Measurements from ENCODE around the gene ARMC2. TPM values are rescaled to one million over a fixed set of nuclear protein-coding genes. Genes with fewer than 3 reads are reported as not detected.

Gene ARMC2
- total RNA-seq, 5 donors from 2014 or later (not counting 1 experiment from before 2014, with no cell fraction given) = 6.4 to 10.0 (median 8.1) TPM

GRCh38 chr6:108870357-108870756 lies 22.1 kb downstream of the ARMC2 start:
- Mint-ChIP-seq H3K27me3 (no peaks in the 10 kb centered on the region), H3K36me3 (peaks cover 31% of the 10 kb centered on the region), H3K9me3 (no peaks in the 10 kb centered on the region), H3K4me1 (peaks cover 44 to 59% (median 55%) of the 10 kb centered on the region in 3 donors), H3K4me3 (no peak overlapping the region), H3K27ac (peak overlapping the region in 1 of 2 donors; percentile 59)
- no peak overlapping the region for H3K27ac ChIP-seq (ENCODE audit: low read length)
- whole genome bisulfite sequencing (ENCODE audit: insufficient coverage) = 100% methylated on average over 1 of the region's 2 CpGs
- no peak for ATAC-seq (replicated peaks in 1 of 4)
- POLR2A ChIA-PET = interaction anchor here in 1 of 2 donors (0.6 kb wide), 1 partner anchor 582 kb away, joined by 3 read pairs; no protein-coding TSS in a partner anchor
- CTCF ChIA-PET = no interaction called here
- H3K4me3 ChIP-seq (ENCODE audit: control insufficient read depth in 1 of 2, extremely low read depth in 1 of 2, low read length in 1 of 2) = no peak overlapping the region
- no peaks in the 10 kb centered on the region for H3K27me3 ChIP-seq (replicated peaks in 1 of 2; ENCODE audit: control insufficient read depth in 2 of 2, extremely low read depth in 1 of 2, insufficient read depth in 2 of 2, low read length in 1 of 2)
- no peaks in the 10 kb centered on the region for H3K9me3 ChIP-seq
- H3K36me3 ChIP-seq (ENCODE audit: control insufficient read depth in 2 of 2, extremely low read depth in 1 of 2, insufficient read depth in 1 of 2, low read length in 1 of 2) = peaks cover 0 to 5% of the 10 kb centered on the region in 2 donors
- peaks cover 4 to 50% of the 10 kb centered on the region in 2 experiments for H3K4me1 ChIP-seq (ENCODE audit: control insufficient read depth in 1 of 2, extremely low read depth in 1 of 2, insufficient read depth in 2 of 2, low read length in 2 of 2)
- no peak for DNase-seq

- Mint-ChIP-seq H3K4me1 (peaks cover 41 to 54% (median 49%) of the 10 kb centered on the region in 3 donors), H3K4me3 (no peak overlapping the region), H3K9me3 (no peaks in the 10 kb centered on the region), H3K27me3 (no peaks in the 10 kb centered on the region), H3K36me3 (peaks cover 36% of the 10 kb centered on the region), H3K27ac (peak overlapping the region; percentile 89 to 93)
- CTCF ChIA-PET = interaction anchor here in 1 of 2 donors (0.6 kb wide), 2 partner anchors 10 to 24 kb away, joined by 3 to 7 read pairs; partner anchors contain the start of gene ARMC2
- ATAC-seq (replicated peaks in 1 of 4) (peak; percentile 56 to 85 (median 65)), DNase-seq (peak in 31 of 35 experiments; percentile 10 to 64 (median 30))
- Histone ChIP-seq H3K4me3 (ENCODE audit: control insufficient read depth in 1 of 2, extremely low read depth in 1 of 2, low read length in 1 of 2) (no peak overlapping the region), H3K27ac (ENCODE audit: low read length) (peak overlapping the region; percentile 69), H3K27me3 (replicated peaks in 1 of 2; ENCODE audit: control insufficient read depth in 2 of 2, extremely low read depth in 1 of 2, insufficient read depth in 2 of 2, low read length in 1 of 2) (no peaks in the 10 kb centered on the region), H3K9me3 (no peaks in the 10 kb centered on the region), H3K36me3 (ENCODE audit: control insufficient read depth in 2 of 2, extremely low read depth in 1 of 2, insufficient read depth in 1 of 2, low read length in 1 of 2) (peaks cover 0 to 5% of the 10 kb centered on the region in 2 donors), H3K4me1 (ENCODE audit: control insufficient read depth in 1 of 2, extremely low read depth in 1 of 2, insufficient read depth in 2 of 2, low read length in 2 of 2) (peaks cover 4 to 47% of the 10 kb centered on the region in 2 experiments)
- POLR2A ChIA-PET = interaction anchor here in 1 of 2 donors (0.6 kb wide), 1 partner anchor 15 kb away, joined by 3 read pairs; no protein-coding TSS in a partner anchor
- 40% methylated on average over 1 of the region's 7 CpGs for WGBS (ENCODE audit: insufficient coverage)
Measured at GRCh38 chr6:108872141-108872557, 23.9 kb downstream of the ARMC2 start.

- no peak overlapping the region for H3K4me3 Mint-ChIP-seq
- ChIA-PET CTCF (no interaction called here), POLR2A (no interaction called here)
- H3K4me1 Mint-ChIP-seq = peaks cover 41 to 54% (median 49%) of the 10 kb centered on the region in 3 donors
- DNase-seq (no peak), ATAC-seq (replicated peaks in 1 of 4) (no peak)
- H3K36me3 ChIP-seq (ENCODE audit: control insufficient read depth in 2 of 2, extremely low read depth in 1 of 2, insufficient read depth in 1 of 2, low read length in 1 of 2) = peaks cover 0 to 5% of the 10 kb centered on the region in 2 donors
- H3K4me1 ChIP-seq (ENCODE audit: control insufficient read depth in 1 of 2, extremely low read depth in 1 of 2, insufficient read depth in 2 of 2, low read length in 2 of 2) = peaks cover 4 to 47% of the 10 kb centered on the region in 2 experiments
- H3K36me3 Mint-ChIP-seq = peaks cover 41% of the 10 kb centered on the region
- 100% methylated on average over 2 of the region's 3 CpGs for WGBS (ENCODE audit: insufficient coverage)
- H3K27me3 Mint-ChIP-seq = no peaks in the 10 kb centered on the region
- no peaks in the 10 kb centered on the region for H3K9me3 ChIP-seq
- H3K4me3 ChIP-seq (ENCODE audit: control insufficient read depth in 1 of 2, extremely low read depth in 1 of 2, low read length in 1 of 2) = no peak overlapping the region
- H3K9me3 Mint-ChIP-seq = no peaks in the 10 kb centered on the region
- H3K27me3 ChIP-seq (replicated peaks in 1 of 2; ENCODE audit: control insufficient read depth in 2 of 2, extremely low read depth in 1 of 2, insufficient read depth in 2 of 2, low read length in 1 of 2) = no peaks in the 10 kb centered on the region
- H3K27ac ChIP-seq (ENCODE audit: low read length) = peak overlapping the region; percentile 69
- H3K27ac Mint-ChIP-seq = peak overlapping the region; percentile 89 to 93
Measured at GRCh38 chr6:108872575-108872974, 24.4 kb downstream of the ARMC2 start.

GRCh38 chr6:108873251-108873650 lies 25.0 kb downstream of the ARMC2 start:
- peak overlapping the region; percentile 85 to 89 for H3K27ac Mint-ChIP-seq
- Histone ChIP-seq H3K27ac (ENCODE audit: low read length) (peak overlapping the region; percentile 85), H3K4me3 (ENCODE audit: control insufficient read depth in 1 of 2, extremely low read depth in 1 of 2, low read length in 1 of 2) (no peak overlapping the region), H3K36me3 (ENCODE audit: control insufficient read depth in 2 of 2, extremely low read depth in 1 of 2, insufficient read depth in 1 of 2, low read length in 1 of 2) (peaks cover 0 to 5% of the 10 kb centered on the region in 2 donors), H3K27me3 (replicated peaks in 1 of 2; ENCODE audit: control insufficient read depth in 2 of 2, extremely low read depth in 1 of 2, insufficient read depth in 2 of 2, low read length in 1 of 2) (no peaks in the 10 kb centered on the region), H3K9me3 (no peaks in the 10 kb centered on the region), H3K4me1 (ENCODE audit: control insufficient read depth in 1 of 2, extremely low read depth in 1 of 2, insufficient read depth in 2 of 2, low read length in 2 of 2) (peaks cover 4 to 47% of the 10 kb centered on the region in 2 experiments)
- 100% methylated on average over 2 of the region's 7 CpGs for WGBS (ENCODE audit: insufficient coverage)
- peaks cover 47% of the 10 kb centered on the region for H3K36me3 Mint-ChIP-seq
- ATAC-seq (replicated peaks in 1 of 4) (no peak), DNase-seq (no peak)
- no peaks in the 10 kb centered on the region for H3K27me3 Mint-ChIP-seq
- no peak overlapping the region for H3K4me3 Mint-ChIP-seq
- H3K4me1 Mint-ChIP-seq = peaks cover 41 to 54% (median 49%) of the 10 kb centered on the region in 3 donors
- no peaks in the 10 kb centered on the region for H3K9me3 Mint-ChIP-seq
- ChIA-PET CTCF (interaction anchor here in 1 of 2 donors (1.3 kb wide), 1 partner anchor 25 kb away, joined by 4 read pairs; the partner anchor contains the start of gene ARMC2), POLR2A (no interaction called here)

GRCh38 chr6:108873971-108874370 lies 25.7 kb downstream of the ARMC2 start:
- Histone ChIP-seq H3K4me3 (ENCODE audit: control insufficient read depth in 1 of 2, extremely low read depth in 1 of 2, low read length in 1 of 2) (no peak overlapping the region), H3K36me3 (ENCODE audit: control insufficient read depth in 2 of 2, extremely low read depth in 1 of 2, insufficient read depth in 1 of 2, low read length in 1 of 2) (peaks cover 0 to 1% of the 10 kb centered on the region in 2 donors), H3K27me3 (replicated peaks in 1 of 2; ENCODE audit: control insufficient read depth in 2 of 2, extremely low read depth in 1 of 2, insufficient read depth in 2 of 2, low read length in 1 of 2) (no peaks in the 10 kb centered on the region), H3K9me3 (no peaks in the 10 kb centered on the region), H3K27ac (ENCODE audit: low read length) (peak overlapping the region; percentile 85), H3K4me1 (ENCODE audit: control insufficient read depth in 1 of 2, extremely low read depth in 1 of 2, insufficient read depth in 2 of 2, low read length in 2 of 2) (peaks cover 4 to 47% of the 10 kb centered on the region in 2 experiments)
- H3K27ac Mint-ChIP-seq = peak overlapping the region; percentile 85 to 89
- ChIA-PET CTCF (interaction anchor here (0.6 to 1.3 kb wide), 2 partner anchors 26 to 586 kb away, joined by 3 to 4 read pairs; partner anchors contain the start of gene ARMC2 (in 1 of the 2)), POLR2A (interaction anchor here in 1 of 2 donors (0.5 to 0.7 kb wide), 3 partner anchors 9 to 177 kb away, joined by 3 read pairs; partner anchors contain the start of gene ARMC2)
- peaks cover 50% of the 10 kb centered on the region for H3K36me3 Mint-ChIP-seq
- 75% methylated on average over 4 of the region's 6 CpGs for WGBS (ENCODE audit: insufficient coverage)
- no peaks in the 10 kb centered on the region for H3K27me3 Mint-ChIP-seq
- ATAC-seq (replicated peaks in 1 of 4) (no peak), DNase-seq (no peak)
- peak overlapping the region; percentile 4 to 68 (median 50) for H3K4me3 Mint-ChIP-seq
- H3K4me1 Mint-ChIP-seq = peaks cover 41 to 54% (median 49%) of the 10 kb centered on the region in 3 donors
- H3K9me3 Mint-ChIP-seq = no peaks in the 10 kb centered on the region

- ATAC-seq (replicated peaks in 1 of 4) (peak; percentile 52 to 67 (median 60)), DNase-seq (peak in 14 of 35 experiments; percentile 2 to 42 (median 12))
- POLR2A ChIA-PET = interaction anchor here in 1 of 2 donors (0.5 kb wide), 1 partner anchor 176 kb away, joined by 3 read pairs; no protein-coding TSS in a partner anchor
- H3K36me3 Mint-ChIP-seq = peaks cover 55% of the 10 kb centered on the region
- no peaks in the 10 kb centered on the region for H3K36me3 ChIP-seq (ENCODE audit: control insufficient read depth in 2 of 2, extremely low read depth in 1 of 2, insufficient read depth in 1 of 2, low read length in 1 of 2)
- no peaks in the 10 kb centered on the region for H3K9me3 ChIP-seq
- H3K9me3 Mint-ChIP-seq = peaks cover 0 to 4% (median 0%) of the 10 kb centered on the region in 3 donors
- H3K4me1 ChIP-seq (ENCODE audit: control insufficient read depth in 1 of 2, extremely low read depth in 1 of 2, insufficient read depth in 2 of 2, low read length in 2 of 2) = peaks cover 4 to 47% of the 10 kb centered on the region in 2 experiments
- no peaks in the 10 kb centered on the region for H3K27me3 Mint-ChIP-seq
- 0% methylated on average over 1 of the region's 5 CpGs for WGBS (ENCODE audit: insufficient coverage)
- peak overlapping the region; percentile 85 to 89 for H3K27ac Mint-ChIP-seq
- no peaks in the 10 kb centered on the region for H3K27me3 ChIP-seq (replicated peaks in 1 of 2; ENCODE audit: control insufficient read depth in 2 of 2, extremely low read depth in 1 of 2, insufficient read depth in 2 of 2, low read length in 1 of 2)
- CTCF ChIA-PET = interaction anchor here in 1 of 2 donors (0.7 to 1.3 kb wide), 2 partner anchors 26 to 102 kb away, joined by 4 read pairs; partner anchors contain the start of gene ARMC2
- H3K27ac ChIP-seq (ENCODE audit: low read length) = peak overlapping the region; percentile 85
- H3K4me1 Mint-ChIP-seq = peaks cover 41 to 54% (median 49%) of the 10 kb centered on the region in 3 donors
- H3K4me3 Mint-ChIP-seq = peak overlapping the region; percentile 4 to 68 (median 50)
- H3K4me3 ChIP-seq (ENCODE audit: control insufficient read depth in 1 of 2, extremely low read depth in 1 of 2, low read length in 1 of 2) = peak overlapping the region in 1 of 2 donors; percentile 25
Measured at GRCh38 chr6:108874470-108875160, 26.4 kb downstream of the ARMC2 start.
